Tibial nerve (tissue), 4 donors: ENCODE data around the gene SBK2. TPM values are rescaled to one million over a fixed set of nuclear protein-coding genes. Genes with fewer than 3 reads are reported as not detected.
"Not testable (repeated sequence)": the region's sequence is repeated elsewhere in the genome, so short reads cannot be mapped to it uniquely, and the experiment has no call there.

ENCODE experiments used
- DNase-seq, 2 donors: peaks; one replicate each; pipeline ENCODE4 v3.0.0-alpha.2; 2019; ENCODE audit warnings: low spot score in 2 of 2
- H3K27ac ChIP-seq, 4 donors: fragments of 200-600 bp; sonication (generic) in 3 of 4; one replicate each; pipeline ENCODE4 v1.5.1; 2017 to 2019; ENCODE audit warnings: mild to moderate bottlenecking in 1 of 4
- H3K27me3 ChIP-seq, 2 donors: fragments of 200-600 bp; sonication (generic) in 1 of 2; one replicate each; pipeline versions ENCODE4 v1.5.1 to v1.6.0; 2017 to 2019
- H3K36me3 ChIP-seq, 3 donors: fragments of 200-600 bp; sonication (generic); one replicate each; pipeline ENCODE4 v1.5.1; 2018 to 2019
- H3K4me1 ChIP-seq, 4 donors: fragments of 200-600 bp; sonication (generic) in 3 of 4; one replicate each; pipeline ENCODE4 v1.5.1; 2017 to 2019
- H3K4me3 ChIP-seq, 4 donors: fragments of 200-600 bp; sonication (generic) in 3 of 4; one replicate each; pipeline ENCODE4 v1.5.1; 2017 to 2019; ENCODE audit warnings: mild to moderate bottlenecking in 1 of 4, moderate library complexity in 1 of 4
- H3K9me3 ChIP-seq, 4 donors: fragments of 200-600 bp; sonication (generic) in 3 of 4; one replicate each; pipeline ENCODE4 v1.5.1; 2017 to 2019
- CTCF ChIP-seq, 5 experiments: fragments of 200-600 bp in 3 of 5; fragments of 450-650 bp in 2 of 5; sonication (generic) in 3 of 5; IDR thresholded peaks; one replicate each; pipeline ENCODE4 v1.5.1; 2016 to 2019; ENCODE audit warnings: antibody characterized with exemption in 5 of 5, mild to moderate bottlenecking in 3 of 5, moderate library complexity in 2 of 5
- EP300 ChIP-seq, 2 donors: sonication (generic); formaldehyde crosslinking; IDR thresholded peaks; one replicate each; pipeline ENCODE4 v1.6.1; 2017; ENCODE audit warnings: antibody characterized with exemption in 2 of 2, mild to moderate bottlenecking in 1 of 2
- POLR2A ChIP-seq, 2 donors: fragments of 450-650 bp; IDR thresholded peaks; one replicate each; pipeline ENCODE4 v1.6.1; 2017; ENCODE audit warnings: antibody characterized with exemption in 2 of 2, mild to moderate bottlenecking in 2 of 2, moderate library complexity in 2 of 2
- WGBS, 2 donors: methylation state at CpG; one replicate each; pipeline ENCODE4 v1.1.5; 2018; 5-methylcytosine and 5-hydroxymethylcytosine counted together
- total RNA-seq, 4 donors: library from RNA; depleted of rRNA; stranded (reverse); fragments of >200 nt; gene quantifications; one replicate each; pipeline ENCODE4 v1.1.0, GENCODE V29; 2016

SBK2 gene
- total RNA-seq, 4 donors from 2014 or later, result not detected

GRCh38 chr19:55535173-55535964, 1.6 kb downstream of the SBK2 start:
- Histone ChIP-seq H3K36me3 (no peaks in the 10 kb centered on the region), H3K27me3 (peaks cover 0 to 10% of the 10 kb centered on the region in 2 donors), H3K27ac (no peak overlapping the region), H3K9me3 (no peaks in the 10 kb centered on the region), H3K4me3 (no peak overlapping the region), H3K4me1 (no peaks in the 10 kb centered on the region)
- DNase-seq, result no peak
- TF ChIP-seq POLR2A (IDR thresholded peaks at IDR 0.05), result no peak
- no peak for TF ChIP-seq EP300 (IDR thresholded peaks at IDR 0.05)
- no peak for TF ChIP-seq CTCF (IDR thresholded peaks at IDR 0.05)
- WGBS, 2 donors, result 64 to 67% methylated on average over 12 of the region's 12 CpGs

- H3K4me3 ChIP-seq, H3K4me1 ChIP-seq, H3K9me3 ChIP-seq, DNase-seq, H3K27ac ChIP-seq, H3K36me3 ChIP-seq: not testable (repeated sequence)
- 73 to 88% methylated on average over 7 of the region's 7 CpGs for WGBS, 2 donors
- H3K27me3 ChIP-seq, result peaks cover 0 to 18% of the 10 kb centered on the region in 2 donors
These were observed 2.7 kb downstream of the SBK2 start for GRCh38 chr19:55534280-55534679.

- Histone ChIP-seq H3K27me3 (peaks cover 0 to 32% of the 10 kb centered on the region in 2 donors), H3K36me3 (no peaks in the 10 kb centered on the region), H3K4me1 (peaks cover 0 to 6% (median 0%) of the 10 kb centered on the region in 4 donors), H3K4me3 (no peak overlapping the region), H3K27ac (no peak overlapping the region), H3K9me3 (no peaks in the 10 kb centered on the region)
- TF ChIP-seq EP300 (IDR thresholded peaks at IDR 0.05), result no peak
- no peak for TF ChIP-seq CTCF (IDR thresholded peaks at IDR 0.05)
- no peak for TF ChIP-seq POLR2A (IDR thresholded peaks at IDR 0.05)
- 85 to 89% methylated on average over 24 to 26 of the region's 26 CpGs for WGBS, 2 donors
- DNase-seq, result no peak
These were observed 5.9 kb downstream of the SBK2 start for GRCh38 chr19:55530996-55531395.

- Histone ChIP-seq H3K27me3 (peaks cover 0 to 41% of the 10 kb centered on the region in 2 donors), H3K27ac (no peak overlapping the region), H3K4me3 (no peak overlapping the region), H3K4me1 (peaks cover 0 to 9% (median 0%) of the 10 kb centered on the region in 4 donors), H3K9me3 (no peaks in the 10 kb centered on the region), H3K36me3 (no peaks in the 10 kb centered on the region)
- TF ChIP-seq POLR2A (IDR thresholded peaks at IDR 0.05), result no peak
- TF ChIP-seq CTCF (IDR thresholded peaks at IDR 0.05), result no peak
- no peak for TF ChIP-seq EP300 (IDR thresholded peaks at IDR 0.05)
- no peak for DNase-seq
- 83 to 86% methylated on average over 51 to 55 of the region's 56 CpGs for WGBS, 2 donors
These were observed 7.2 kb downstream of the SBK2 start for GRCh38 chr19:55529636-55530234.

- Histone ChIP-seq H3K36me3 (no peaks in the 10 kb centered on the region), H3K4me3 (no peak overlapping the region), H3K4me1 (peaks cover 0 to 9% (median 0%) of the 10 kb centered on the region in 4 donors), H3K27me3 (peaks cover 0 to 48% of the 10 kb centered on the region in 2 donors), H3K27ac (no peak overlapping the region), H3K9me3 (no peaks in the 10 kb centered on the region)
- 24 to 29% methylated on average over 15 of the region's 15 CpGs for WGBS, 2 donors
- no peak for DNase-seq
- TF ChIP-seq EP300 (IDR thresholded peaks at IDR 0.05) (no peak), POLR2A (IDR thresholded peaks at IDR 0.05) (no peak), CTCF (IDR thresholded peaks at IDR 0.05) (no peak)
These were observed 8.7 kb downstream of the SBK2 start for GRCh38 chr19:55528030-55528803.
